ENCODE results near the gene ATL2. TPM values are rescaled to one million over a fixed set of nuclear protein-coding genes. Genes with fewer than 3 reads are reported as not detected.

Gene ATL2
- 78.9 and 176 TPM in 2 replicates for total RNA-seq

DNA sequence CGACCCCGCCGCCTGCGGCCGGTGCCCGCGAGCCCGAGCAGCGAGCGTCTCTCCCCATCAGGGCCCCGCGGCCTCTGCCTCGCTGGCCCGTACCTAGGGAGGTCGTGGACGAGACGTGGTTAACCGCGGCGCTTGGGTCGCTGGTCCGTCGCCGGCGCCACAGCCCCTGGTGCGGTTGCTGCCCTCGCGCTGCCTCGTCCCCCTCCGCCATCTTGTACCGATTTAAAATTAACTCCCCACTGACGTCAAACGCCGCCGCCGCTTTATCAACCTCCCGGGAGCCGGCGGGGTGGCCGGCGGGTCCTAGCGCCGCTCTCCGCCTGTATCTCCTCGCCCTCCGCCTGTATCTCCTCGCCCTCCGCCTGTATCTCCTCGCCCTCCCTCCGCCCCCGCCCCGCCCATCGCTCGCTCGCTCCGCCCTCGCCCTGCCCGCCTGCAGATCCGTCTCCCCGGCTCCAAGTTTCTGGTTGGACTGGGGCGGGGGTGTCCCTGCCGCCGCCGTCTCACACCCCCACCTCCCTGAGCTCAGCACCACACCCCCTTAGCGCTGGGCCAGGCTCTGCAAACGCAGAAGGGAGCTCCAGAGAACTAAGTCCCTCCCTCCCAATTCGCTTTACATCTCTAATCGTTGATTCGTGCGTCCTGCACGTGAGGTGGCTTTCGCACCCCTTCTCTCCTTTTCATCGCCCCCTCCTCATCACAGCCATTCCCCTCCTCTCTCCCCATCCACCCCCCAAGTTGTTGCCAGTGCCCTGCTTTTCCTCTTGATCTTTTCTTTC lies at the start of gene ATL2:
Gene ATL2, minus strand, starts transcription at position 224 of the 779 bp plus-strand sequence. Its CDS starts 13 bp downstream, at position 211.

Other genes with a start within 250 kb of the ATL2 start
- 38.7 and 55.8 TPM in 2 replicates for gene HNRNPLL, start 225.7 kb upstream of the ATL2 start, total RNA-seq